Measurements from ENCODE around the gene FBXL16.

Gene FBXL16

GRCh38 chr16:652454-653305, 52.9 kb downstream of the FBXL16 start:
- Histone ChIP-seq H4K20me1 (ENCODE audit: insufficient read depth, low read length) (no peaks in the 10 kb centered on the region), H3F3A (ENCODE audit: insufficient read depth, low read length) (peaks cover 12% of the 10 kb centered on the region), H3K9ac (ENCODE audit: low read length) (no peak overlapping the region), H2AFZ (ENCODE audit: low read length) (no peak overlapping the region), H3K9me3 (replicated peaks; ENCODE audit: insufficient read depth, low read length) (no peaks in the 10 kb centered on the region), H3K4me1 (ENCODE audit: low read length) (no peaks in the 10 kb centered on the region; the same call in 1 of the 2 replicates), H3K27me3 (replicated peaks; ENCODE audit: insufficient read depth, low read length) (no peaks in the 10 kb centered on the region), H3K4me3 (ENCODE audit: low read length) (no peak overlapping the region), H3K36me3 (replicated peaks; ENCODE audit: insufficient read depth, low read length) (no peaks in the 10 kb centered on the region), H3K79me2 (ENCODE audit: low read length) (peaks cover 27% of the 10 kb centered on the region), H3K4me2 (ENCODE audit: low read depth, low read length) (no peak overlapping the region), H3K27ac (ENCODE audit: low read length) (no peak overlapping the region), H3K9me2 (replicated peaks; ENCODE audit: insufficient read depth, low read length) (no peaks in the 10 kb centered on the region)
- DNase-seq, result no peak
- no peak for TF ChIP-seq EZH2phosphoT487 (IDR thresholded peaks at IDR 0.05; ENCODE audit: low read length)
- no peak for TF ChIP-seq EZH2 (optimal IDR thresholded peaks at IDR 0.05; ENCODE audit: low read depth, low read length)
- TF ChIP-seq CTCF (IDR thresholded peaks at IDR 0.05; ENCODE audit: low read length), result no peak

GRCh38 chr16:651844-652243, 53.8 kb downstream of the FBXL16 start:
- TF ChIP-seq EZH2 (optimal IDR thresholded peaks at IDR 0.05; ENCODE audit: low read depth, low read length), result no peak
- no peak for TF ChIP-seq CTCF (IDR thresholded peaks at IDR 0.05; ENCODE audit: low read length)
- no peak for TF ChIP-seq EZH2phosphoT487 (IDR thresholded peaks at IDR 0.05; ENCODE audit: low read length)

GRCh38 chr16:649631-650030, 56.0 kb downstream of the FBXL16 start:
- peak overlapping the region; percentile 99 for H3K4me2 ChIP-seq (ENCODE audit: low read depth, low read length)
- no peak overlapping the region; the same call in 1 of the 2 replicates for H3K27ac ChIP-seq (ENCODE audit: low read length)
- peaks cover 22% of the 10 kb centered on the region for H3F3A ChIP-seq (ENCODE audit: insufficient read depth, low read length)
- peak overlapping the region; percentile 97 for H3K9ac ChIP-seq (ENCODE audit: low read length)
- no peaks in the 10 kb centered on the region for H3K9me2 ChIP-seq (replicated peaks; ENCODE audit: insufficient read depth, low read length)
- H3K79me2 ChIP-seq (ENCODE audit: low read length), result peaks cover 56% of the 10 kb centered on the region
- H4K20me1 ChIP-seq (ENCODE audit: insufficient read depth, low read length), result no peaks in the 10 kb centered on the region
- H3K4me1 ChIP-seq (ENCODE audit: low read length), result peaks cover 4% of the 10 kb centered on the region; the same call in 1 of the 2 replicates
- TF ChIP-seq EZH2 (optimal IDR thresholded peaks at IDR 0.05; ENCODE audit: low read depth, low read length) (no peak), EZH2phosphoT487 (IDR thresholded peaks at IDR 0.05; ENCODE audit: low read length) (no peak), CTCF (IDR thresholded peaks at IDR 0.05; ENCODE audit: low read length) (no peak)
- no peaks in the 10 kb centered on the region for H3K27me3 ChIP-seq (replicated peaks; ENCODE audit: insufficient read depth, low read length)
- H3K4me3 ChIP-seq (ENCODE audit: low read length), result peak overlapping the region; percentile 89
- H3K9me3 ChIP-seq (replicated peaks; ENCODE audit: insufficient read depth, low read length), result no peaks in the 10 kb centered on the region
- H3K36me3 ChIP-seq (replicated peaks; ENCODE audit: insufficient read depth, low read length), result no peaks in the 10 kb centered on the region
- peak overlapping the region; percentile 24; the same call in 1 of the 2 replicates for H2AFZ ChIP-seq (ENCODE audit: low read length)
- DNase-seq, result peak; percentile 32

More at GRCh38 chr16:651844-652243, 53.8 kb downstream of the FBXL16 start:
- H2AFZ ChIP-seq (ENCODE audit: low read length), result no peak overlapping the region
- H3K9me3 ChIP-seq (replicated peaks; ENCODE audit: insufficient read depth, low read length), result no peaks in the 10 kb centered on the region
- H3K27me3 ChIP-seq (replicated peaks; ENCODE audit: insufficient read depth, low read length), result no peaks in the 10 kb centered on the region
- H3K9me2 ChIP-seq (replicated peaks; ENCODE audit: insufficient read depth, low read length), result no peaks in the 10 kb centered on the region
- H3F3A ChIP-seq (ENCODE audit: insufficient read depth, low read length), result peaks cover 20% of the 10 kb centered on the region
- DNase-seq, result no peak
- no peak overlapping the region for H3K27ac ChIP-seq (ENCODE audit: low read length)
- no peaks in the 10 kb centered on the region for H4K20me1 ChIP-seq (ENCODE audit: insufficient read depth, low read length)
- no peak overlapping the region for H3K9ac ChIP-seq (ENCODE audit: low read length)
- H3K79me2 ChIP-seq (ENCODE audit: low read length), result peaks cover 36% of the 10 kb centered on the region
- H3K36me3 ChIP-seq (replicated peaks; ENCODE audit: insufficient read depth, low read length), result no peaks in the 10 kb centered on the region
- H3K4me2 ChIP-seq (ENCODE audit: low read depth, low read length), result no peak overlapping the region
- H3K4me3 ChIP-seq (ENCODE audit: low read length), result no peak overlapping the region
- H3K4me1 ChIP-seq (ENCODE audit: low read length), result peaks cover 4% of the 10 kb centered on the region; the same call in 1 of the 2 replicates
